Measurements from ENCODE around the gene FUBP3.

The FUBP3 gene

GRCh38 chr9:130634191-130634768, 54.9 kb downstream of the FUBP3 start:
- no peak for DNase-seq (ENCODE audit: low read depth in 2 of 2)

GRCh38 chr9:130634801-130635200, 55.4 kb downstream of the FUBP3 start:
- no peak for DNase-seq (ENCODE audit: low read depth in 2 of 2)

GRCh38 chr9:130635306-130635705, 55.9 kb downstream of the FUBP3 start:
- no peak for DNase-seq (ENCODE audit: low read depth in 2 of 2)

GRCh38 chr9:130635721-130636647, 56.6 kb downstream of the FUBP3 start:
- DNase-seq (ENCODE audit: low read depth in 2 of 2): no peak

- DNase-seq (ENCODE audit: low read depth in 2 of 2): no peak
These were observed 57.3 kb downstream of the FUBP3 start for GRCh38 chr9:130636648-130637020.

GRCh38 chr9:130638284-130639123, 59.1 kb downstream of the FUBP3 start:
- DNase-seq (ENCODE audit: low read depth in 2 of 2): no peak

- DNase-seq (ENCODE audit: low read depth in 2 of 2): no peak
These were observed 59.9 kb downstream of the FUBP3 start for GRCh38 chr9:130639124-130639765.

- DNase-seq (ENCODE audit: low read depth in 2 of 2): no peak
These were observed 60.6 kb downstream of the FUBP3 start for GRCh38 chr9:130639866-130640555.

GRCh38 chr9:130640681-130641080, 61.3 kb downstream of the FUBP3 start:
- no peak for DNase-seq (ENCODE audit: low read depth in 2 of 2)

GRCh38 chr9:130642926-130643325, 63.5 kb downstream of the FUBP3 start:
- DNase-seq (ENCODE audit: low read depth in 2 of 2): no peak

- DNase-seq (ENCODE audit: low read depth in 2 of 2): no peak
These were observed 71.8 kb downstream of the FUBP3 start for GRCh38 chr9:130651221-130651620.

- DNase-seq (ENCODE audit: low read depth in 2 of 2): no peak
These were observed 72.4 kb downstream of the FUBP3 start for GRCh38 chr9:130651752-130652151.

- DNase-seq (ENCODE audit: low read depth in 2 of 2): no peak
These were observed 75.5 kb downstream of the FUBP3 start for GRCh38 chr9:130654879-130655278.

- no peak for DNase-seq (ENCODE audit: low read depth in 2 of 2)
These were observed 79.7 kb downstream of the FUBP3 start for GRCh38 chr9:130658893-130659698.

GRCh38 chr9:130659699-130660248, 80.4 kb downstream of the FUBP3 start:
- DNase-seq (ENCODE audit: low read depth in 2 of 2): no peak

- DNase-seq (ENCODE audit: low read depth in 2 of 2): no peak
These were observed 80.9 kb downstream of the FUBP3 start for GRCh38 chr9:130660326-130660682.

- DNase-seq (ENCODE audit: low read depth in 2 of 2): no peak
These were observed 81.5 kb downstream of the FUBP3 start for GRCh38 chr9:130660683-130661450.

- no peak for DNase-seq (ENCODE audit: low read depth in 2 of 2)
These were observed 82.2 kb downstream of the FUBP3 start for GRCh38 chr9:130661451-130662098.
